H9 (cell line): ENCODE results near the gene LRRC3. TPM values are rescaled to one million over a fixed set of nuclear protein-coding genes. Genes with fewer than 3 reads are reported as not detected.

Experiments used
- DNase-seq: peaks from one replicate; pipeline ENCODE4 v3.0.0-alpha.2; 2017
- H2AFZ ChIP-seq: one replicate; pipeline ENCODE4 v1.6.1; 2013; ENCODE audit warnings: mild to moderate bottlenecking, low read length, control low read depth, moderate library complexity
- H2AK5ac ChIP-seq: 2 replicates; pipeline ENCODE4 v1.6.1; 2013; ENCODE audit warnings: low read length, control low read depth, mixed read lengths; ENCODE audit not compliant: insufficient read length
- H2BK120ac ChIP-seq: one replicate; pipeline ENCODE4 v1.6.1; 2013; ENCODE audit warnings: low read depth, mild to moderate bottlenecking, low read length, control low read depth, inconsistent platforms; ENCODE audit not compliant: poor library complexity, severe bottlenecking
- H2BK12ac ChIP-seq: 2 replicates; pipeline ENCODE4 v1.6.1; 2013; ENCODE audit warnings: low read length, control low read depth, mixed read lengths, low read depth; ENCODE audit not compliant: insufficient read length
- H2BK15ac ChIP-seq: 2 replicates; pipeline ENCODE4 v1.6.1; 2013; ENCODE audit warnings: low read depth, low read length, control low read depth
- H2BK20ac ChIP-seq: one replicate; pipeline ENCODE4 v1.6.1; 2013; ENCODE audit warnings: low read depth, mild to moderate bottlenecking, low read length, control low read depth, inconsistent platforms; ENCODE audit not compliant: poor library complexity, severe bottlenecking
- H2BK5ac ChIP-seq: 2 replicates; pipeline ENCODE4 v1.6.1; 2013; ENCODE audit warnings: low read length, control low read depth, mixed read lengths; ENCODE audit not compliant: insufficient read length
- H3K14ac ChIP-seq: 2 replicates; pipeline ENCODE4 v1.6.1; 2013; ENCODE audit warnings: low read length, control low read depth; ENCODE audit not compliant: insufficient read depth
- H3K18ac ChIP-seq: 2 replicates; pipeline ENCODE4 v1.6.1; 2013; ENCODE audit warnings: low read depth, mild to moderate bottlenecking, mixed read lengths, low read length, control low read depth; ENCODE audit not compliant: insufficient read length
- H3K23ac ChIP-seq: 2 replicates; pipeline ENCODE4 v1.6.1; 2013; ENCODE audit warnings: low read length, control low read depth, mixed read lengths, low read depth; ENCODE audit not compliant: insufficient read length
- H3K23me2 ChIP-seq: 2 replicates; pipeline ENCODE4 v1.6.1; 2013; ENCODE audit warnings: low read depth, mild to moderate bottlenecking, mixed read lengths, low read length, control low read depth; ENCODE audit not compliant: insufficient read length, poor library complexity, severe bottlenecking
- H3K27ac ChIP-seq: 2 replicates; pipeline ENCODE4 v1.5.1; 2013; ENCODE audit warnings: low read length, control low read depth, mixed read lengths, low read depth; ENCODE audit not compliant: insufficient read length
- H3K27me3 ChIP-seq: 2 replicates; pipeline ENCODE4 v1.6.1; 2013; ENCODE audit warnings: low read length, control low read depth, inconsistent platforms; ENCODE audit not compliant: insufficient read depth
- H3K4ac ChIP-seq: 2 replicates; pipeline ENCODE4 v1.6.1; 2013; ENCODE audit warnings: low read depth, mild to moderate bottlenecking, control low read depth, inconsistent platforms, low read length, moderate library complexity
- H3K4me1 ChIP-seq: 2 replicates; pipeline ENCODE4 v1.6.1; 2013; ENCODE audit warnings: low read length, control low read depth, inconsistent platforms; ENCODE audit not compliant: insufficient read depth
- H3K4me2 ChIP-seq: 2 replicates; pipeline ENCODE4 v1.6.1; 2013; ENCODE audit warnings: low read length, control low read depth, mixed read lengths; ENCODE audit not compliant: insufficient read length, insufficient read depth
- H3K56ac ChIP-seq: 2 replicates; pipeline ENCODE4 v1.6.1; 2013; ENCODE audit warnings: low read depth, mild to moderate bottlenecking, mixed read lengths, low read length, control low read depth; ENCODE audit not compliant: insufficient read length
- H3K79me1 ChIP-seq: 2 replicates; pipeline ENCODE4 v1.6.1; 2013; ENCODE audit warnings: low read depth, mild to moderate bottlenecking, moderate library complexity, low read length, control low read depth, inconsistent platforms; ENCODE audit not compliant: insufficient read depth, poor library complexity, severe bottlenecking
- H3K79me2 ChIP-seq: 2 replicates; pipeline ENCODE4 v1.6.1; 2013; ENCODE audit warnings: low read length, control low read depth, inconsistent platforms; ENCODE audit not compliant: insufficient read depth
- H3K9ac ChIP-seq: 2 replicates; pipeline ENCODE4 v1.6.1; 2013; ENCODE audit warnings: low read length, control low read depth, mixed read lengths; ENCODE audit not compliant: insufficient read length; ENCODE audit errors: extremely low read depth
- H3K9me3 ChIP-seq: one replicate; pipeline ENCODE4 v1.6.1; 2013; ENCODE audit warnings: low read depth, low read length, inconsistent platforms; ENCODE audit not compliant: control insufficient read depth
- H3T11ph ChIP-seq: one replicate; pipeline ENCODE4 v1.6.1; 2013; ENCODE audit warnings: mild to moderate bottlenecking, low read length, control low read depth, inconsistent platforms
- H4K20me1 ChIP-seq: one replicate; pipeline ENCODE4 v1.6.1; 2013; ENCODE audit not compliant: control insufficient read depth, insufficient read length, insufficient read depth
- H4K5ac ChIP-seq: 2 replicates; pipeline ENCODE4 v1.6.1; 2013; ENCODE audit warnings: low read depth, mild to moderate bottlenecking, mixed read lengths, low read length, control low read depth; ENCODE audit not compliant: insufficient read length
- H4K8ac ChIP-seq: replicated peaks from 2 replicates; pipeline ENCODE4 v1.6.1; 2013; ENCODE audit warnings: low read length, control low read depth, mixed read lengths, low read depth; ENCODE audit not compliant: insufficient read length
- H4K91ac ChIP-seq: 2 replicates; pipeline ENCODE4 v1.6.1; 2013; ENCODE audit warnings: low read depth, mild to moderate bottlenecking, moderate library complexity, mixed read lengths, low read length, control low read depth; ENCODE audit not compliant: insufficient read length
- H3K27ac Mint-ChIP-seq, 3 experiments: 2 replicates in 2 of 3; 3 replicates in 1 of 3; pipeline ENCODE4 v1.8.0; 2020 to 2021; ENCODE audit warnings: mixed read lengths in 3 of 3, mild to moderate bottlenecking in 1 of 3, moderate library complexity in 1 of 3
- H3K27me3 Mint-ChIP-seq: 2 replicates; pipeline ENCODE4 v1.8.0; 2021; ENCODE audit warnings: low read depth, mild to moderate bottlenecking, moderate library complexity, mixed read lengths
- H3K36me3 Mint-ChIP-seq, 3 experiments: 2 replicates in 2 of 3; 3 replicates in 1 of 3; pipeline ENCODE4 v1.8.0; 2020 to 2021; ENCODE audit warnings: low read depth in 3 of 3, mixed read lengths in 3 of 3; ENCODE audit not compliant: insufficient read depth in 1 of 3
- H3K4me1 Mint-ChIP-seq, 2 experiments: 2 replicates each; pipeline ENCODE4 v1.8.0; 2020; ENCODE audit warnings: mixed read lengths in 2 of 2
- H3K4me3 Mint-ChIP-seq, 2 experiments: 2 replicates in 1 of 2; 3 replicates in 1 of 2; pipeline ENCODE4 v1.8.0; 2020 to 2021; ENCODE audit warnings: mild to moderate bottlenecking in 2 of 2, mixed read lengths in 2 of 2, moderate library complexity in 1 of 2
- H3K9me3 Mint-ChIP-seq, 2 experiments: 2 replicates in 1 of 2; 3 replicates in 1 of 2; pipeline ENCODE4 v1.8.0; 2020; ENCODE audit warnings: mild to moderate bottlenecking in 2 of 2, mixed read lengths in 2 of 2, moderate library complexity in 1 of 2
- CTCF ChIP-seq: fragments of 200-600 bp; sonication (generic); conservative IDR thresholded peaks from 3 replicates; pipeline ENCODE4 v1.8.0; 2021; ENCODE audit warnings: antibody characterized with exemption, mild to moderate bottlenecking
- WGBS: extraction: QIAGEN DNeasy Blood & Tissue Kit; methylation state at CpG from one replicate; pipeline ENCODE4 v1.1.7; 2013; ENCODE audit warnings: missing lambda C conversion rate, low lambda C conversion rate, mixed read lengths; ENCODE audit not compliant: insufficient read length; ENCODE audit errors: extremely low coverage; 5-methylcytosine and 5-hydroxymethylcytosine counted together
- total RNA-seq: library from RNA; stranded (reverse); gene quantifications from 2 replicates; pipeline ENCODE4 v1.2.1, GENCODE V29; 2021

Gene LRRC3
- total RNA-seq, 1 experiment from 2014 or later = 3.1 TPM

GRCh38 chr21:44424608-44425306, 30.6 kb upstream of the LRRC3 start:
- Histone ChIP-seq H3K27me3 (no peaks in the 10 kb centered on the region), H2BK120ac (no peak overlapping the region), H4K8ac (no peak overlapping the region), H3T11ph (no peak overlapping the region), H3K79me2 (no peaks in the 10 kb centered on the region), H3K4me2 (no peak overlapping the region), H3K4me1 (no peaks in the 10 kb centered on the region), H2AK5ac (no peak overlapping the region), H3K23me2 (no peaks in the 10 kb centered on the region), H4K5ac (no peak overlapping the region), H2BK12ac (no peak overlapping the region), H3K14ac (no peak overlapping the region), H3K27ac (no peak overlapping the region), H2AFZ (no peak overlapping the region), H2BK15ac (no peak overlapping the region), H3K4ac (no peak overlapping the region), H3K18ac (no peak overlapping the region), H4K91ac (no peak overlapping the region), H2BK20ac (no peak overlapping the region), H3K9me3 (no peaks in the 10 kb centered on the region), H3K79me1 (no peaks in the 10 kb centered on the region), H4K20me1 (no peaks in the 10 kb centered on the region), H3K23ac (no peak overlapping the region), H3K9ac (no peak overlapping the region), H2BK5ac (no peak overlapping the region), H3K56ac (no peak overlapping the region)
- peaks cover 5 to 7% of the 10 kb centered on the region in 2 experiments; a peak in 4 of 5 replicates for H3K9me3 Mint-ChIP-seq
- no peak for TF ChIP-seq CTCF
- no peak overlapping the region for H3K4me3 Mint-ChIP-seq
- DNase-seq = peak; percentile 26
- no CpG with 5 or more reads among the region's 30 CpGs for WGBS
- peaks cover 0 to 3% of the 10 kb centered on the region in 2 experiments; a peak in 1 of 4 replicates for H3K4me1 Mint-ChIP-seq
- no peaks in the 10 kb centered on the region; the same call in 1 of the 2 replicates for H3K27me3 Mint-ChIP-seq
- H3K27ac Mint-ChIP-seq = no peak overlapping the region
- peaks cover 0 to under 1% (median 0%) of the 10 kb centered on the region in 3 experiments; a peak in 2 of 7 replicates for H3K36me3 Mint-ChIP-seq
